Uterus (tissue), 4 donors: ENCODE results near the gene DHX35. TPM values are rescaled to one million over a fixed set of nuclear protein-coding genes. Genes with fewer than 3 reads are reported as not detected.

ENCODE experiments used
- DNase-seq, 2 donors: peaks; one replicate each; pipeline ENCODE4 v3.0.0-alpha.2; 2019 to 2020
- H3K27ac ChIP-seq, 2 donors: fragments of 200-600 bp; sonication (generic); 1 replicate in 1 of 2; 2 replicates in 1 of 2; pipeline ENCODE4 v1.5.1; 2016 to 2018
- H3K27me3 ChIP-seq, 2 donors: fragments of 200-600 bp; sonication (generic); one replicate each; pipeline ENCODE4 v1.5.1; 2018 to 2019; ENCODE audit warnings: control low read depth in 1 of 2
- H3K36me3 ChIP-seq, 2 donors: fragments of 200-600 bp; sonication (generic); one replicate each; pipeline ENCODE4 v1.5.1; 2019; ENCODE audit warnings: control low read depth in 1 of 2
- H3K4me1 ChIP-seq, 2 donors: fragments of 200-600 bp; sonication (generic); one replicate each; pipeline ENCODE4 v1.5.1; 2018 to 2019; ENCODE audit warnings: control low read depth in 1 of 2
- H3K4me3 ChIP-seq, 2 donors: fragments of 200-600 bp; sonication (generic); 1 replicate in 1 of 2; 2 replicates in 1 of 2; pipeline ENCODE4 v1.5.1; 2018 to 2019; ENCODE audit warnings: mild to moderate bottlenecking in 1 of 2
- H3K9me3 ChIP-seq, 2 donors: fragments of 200-600 bp; sonication (generic); one replicate each; pipeline ENCODE4 v1.5.1; 2019; ENCODE audit warnings: control low read depth in 1 of 2
- POLR2A ChIP-seq, 2 donors: fragments of 450-650 bp; IDR thresholded peaks; one replicate each; pipeline ENCODE4 v1.6.1; 2016; ENCODE audit warnings: antibody characterized with exemption in 2 of 2, mild to moderate bottlenecking in 1 of 2, moderate library complexity in 1 of 2
- intact Hi-C: fragments of 100-400 bp; cut with DNase I; formaldehyde crosslinking; loops from one replicate; pipeline ENCODE4 v1.15.1; 2023; ENCODE audit warnings: low total_unique reads
- total RNA-seq, 4 donors: library from RNA; depleted of rRNA in 3 of 4; stranded (reverse); fragments of >200 nt in 3 of 4; gene quantifications; one replicate each; pipeline versions ENCODE4 v1.1.0 to v1.2.4, GENCODE V29; 2014 to 2023
- TF ChIP-seq, protein P1 (sequence below), 4 experiments: fragments of 200-600 bp in 2 of 4; fragments of 450-650 bp in 2 of 4; sonication (generic) in 2 of 4; IDR thresholded peaks; one replicate each; pipeline ENCODE4 v1.5.1; 2016 to 2019; ENCODE audit warnings: antibody characterized with exemption in 4 of 4, mild to moderate bottlenecking in 2 of 4, moderate library complexity in 1 of 4
- donor health status: DM: yes; HTN: yes; CAD: no.

The DHX35 gene
- total RNA-seq, 4 donors from 2014 or later: 17.7 to 23.5 (median 21.6) TPM

DNA sequence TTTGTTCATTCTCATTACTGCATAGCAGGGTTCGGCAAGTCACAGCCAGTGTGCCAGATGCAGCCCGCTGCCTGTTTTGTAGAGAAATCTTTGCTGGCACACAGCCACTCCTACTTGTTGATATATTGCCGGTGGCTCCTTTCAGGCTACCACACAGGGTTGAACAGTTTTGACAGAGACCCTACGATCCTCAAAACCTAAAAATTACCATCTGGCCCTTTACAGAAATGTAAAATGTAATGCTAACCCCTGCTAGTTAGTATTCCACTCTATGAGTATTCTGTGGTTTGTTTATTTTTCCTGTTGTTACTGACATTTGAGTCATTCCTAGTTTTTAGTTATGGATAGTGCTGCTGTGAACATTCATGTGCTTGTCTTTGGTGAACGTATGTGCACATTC is 11.5 kb downstream of the DHX35 start:
- TF ChIP-seq, protein P1, sequence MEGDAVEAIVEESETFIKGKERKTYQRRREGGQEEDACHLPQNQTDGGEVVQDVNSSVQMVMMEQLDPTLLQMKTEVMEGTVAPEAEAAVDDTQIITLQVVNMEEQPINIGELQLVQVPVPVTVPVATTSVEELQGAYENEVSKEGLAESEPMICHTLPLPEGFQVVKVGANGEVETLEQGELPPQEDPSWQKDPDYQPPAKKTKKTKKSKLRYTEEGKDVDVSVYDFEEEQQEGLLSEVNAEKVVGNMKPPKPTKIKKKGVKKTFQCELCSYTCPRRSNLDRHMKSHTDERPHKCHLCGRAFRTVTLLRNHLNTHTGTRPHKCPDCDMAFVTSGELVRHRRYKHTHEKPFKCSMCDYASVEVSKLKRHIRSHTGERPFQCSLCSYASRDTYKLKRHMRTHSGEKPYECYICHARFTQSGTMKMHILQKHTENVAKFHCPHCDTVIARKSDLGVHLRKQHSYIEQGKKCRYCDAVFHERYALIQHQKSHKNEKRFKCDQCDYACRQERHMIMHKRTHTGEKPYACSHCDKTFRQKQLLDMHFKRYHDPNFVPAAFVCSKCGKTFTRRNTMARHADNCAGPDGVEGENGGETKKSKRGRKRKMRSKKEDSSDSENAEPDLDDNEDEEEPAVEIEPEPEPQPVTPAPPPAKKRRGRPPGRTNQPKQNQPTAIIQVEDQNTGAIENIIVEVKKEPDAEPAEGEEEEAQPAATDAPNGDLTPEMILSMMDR (IDR thresholded peaks at IDR 0.05): no peak
- no peak for TF ChIP-seq POLR2A (IDR thresholded peaks at IDR 0.05)
- intact Hi-C loops: no loop called here
- Histone ChIP-seq H3K27ac (no peak overlapping the region), H3K27me3 (no peaks in the 10 kb centered on the region), H3K36me3 (no peaks in the 10 kb centered on the region), H3K4me1 (no peaks in the 10 kb centered on the region), H3K4me3 (no peak overlapping the region), H3K9me3 (no peaks in the 10 kb centered on the region)
- peak in 1 of 2 donors; percentile 31 for DNase-seq

DNA sequence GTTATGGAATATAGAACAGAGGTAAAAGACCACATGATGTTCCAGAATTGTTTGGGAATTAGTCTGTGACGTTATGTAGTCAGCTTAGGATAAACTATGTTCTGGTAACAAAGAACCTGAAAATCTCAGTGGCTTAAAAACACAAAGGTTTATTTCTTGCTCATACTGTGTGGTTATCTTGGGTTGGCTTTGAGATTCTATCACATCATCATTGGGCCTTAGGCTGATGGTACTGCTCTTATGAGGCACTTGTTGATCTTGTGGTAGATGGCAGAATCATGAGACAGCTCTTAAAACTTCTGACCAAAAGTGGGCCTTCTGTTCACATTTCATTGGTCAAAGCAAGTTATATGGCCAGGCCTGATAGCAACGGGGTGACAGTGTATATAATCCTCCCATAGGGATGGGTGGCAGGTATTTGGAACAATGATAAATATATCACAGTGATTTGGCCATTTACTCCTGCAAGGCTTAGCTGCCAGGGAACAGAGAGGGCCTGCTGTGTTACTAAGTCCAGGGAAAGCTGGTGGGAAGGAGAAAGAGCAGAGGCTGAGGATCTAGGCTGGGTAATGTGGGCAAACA is 13.5 kb downstream of the DHX35 start:
- Histone ChIP-seq H3K36me3 (no peaks in the 10 kb centered on the region), H3K27ac (no peak overlapping the region), H3K4me1 (no peaks in the 10 kb centered on the region), H3K27me3 (no peaks in the 10 kb centered on the region), H3K9me3 (no peaks in the 10 kb centered on the region), H3K4me3 (no peak overlapping the region)
- intact Hi-C loops: no loop called here
- no peak for DNase-seq
- TF ChIP-seq POLR2A (IDR thresholded peaks at IDR 0.05): no peak
- TF ChIP-seq, protein P1 (IDR thresholded peaks at IDR 0.05): no peak

DNA sequence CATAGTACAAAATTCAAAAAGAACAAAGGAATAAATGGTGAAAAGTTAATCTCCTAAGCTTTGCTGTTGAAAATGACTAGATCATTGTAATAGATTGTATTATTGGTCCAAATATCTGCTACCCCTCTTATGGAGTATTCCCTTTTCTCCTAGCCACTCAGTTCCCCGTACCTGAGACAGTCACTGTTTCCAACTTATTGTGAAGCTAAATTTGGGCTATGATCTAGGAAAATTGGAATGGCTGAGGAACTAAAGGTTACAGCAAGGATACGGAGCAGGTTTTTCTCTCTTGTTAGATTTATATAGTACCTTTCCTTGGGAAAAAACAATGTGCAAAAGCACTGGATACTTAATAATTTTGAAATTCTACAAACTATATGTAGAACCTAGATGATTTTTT is 17.3 kb downstream of the DHX35 start:
- TF ChIP-seq, protein P1 (IDR thresholded peaks at IDR 0.05): no peak
- no peak for TF ChIP-seq POLR2A (IDR thresholded peaks at IDR 0.05)
- Histone ChIP-seq H3K27ac (no peak overlapping the region), H3K4me1 (no peaks in the 10 kb centered on the region), H3K27me3 (no peaks in the 10 kb centered on the region), H3K36me3 (no peaks in the 10 kb centered on the region), H3K9me3 (no peaks in the 10 kb centered on the region), H3K4me3 (no peak overlapping the region)
- intact Hi-C loops: no loop called here
- no peak for DNase-seq

DNA sequence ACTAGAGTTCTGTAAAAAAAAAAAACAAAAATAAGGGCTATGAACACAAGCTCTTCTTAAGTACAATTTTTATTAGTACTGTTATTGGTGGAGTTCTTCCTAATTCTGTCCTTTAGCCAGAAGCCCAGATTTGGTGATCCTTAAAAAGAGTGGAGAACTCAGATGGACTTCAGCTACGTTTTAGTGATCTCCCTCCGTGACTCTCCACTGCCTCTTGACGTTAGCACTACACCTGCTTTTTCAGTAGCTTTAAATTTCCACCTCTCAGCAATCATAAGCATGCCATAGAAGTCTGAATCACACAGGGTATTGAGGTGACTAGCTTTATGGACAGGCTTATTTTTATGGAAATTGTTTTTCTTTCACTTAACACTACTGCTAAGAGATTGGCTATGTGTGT is 17.7 kb downstream of the DHX35 start:
- TF ChIP-seq, protein P1 (IDR thresholded peaks at IDR 0.05): no peak
- no peak for TF ChIP-seq POLR2A (IDR thresholded peaks at IDR 0.05)
- no peaks in the 10 kb centered on the region for H3K9me3 ChIP-seq
- intact Hi-C loops: no loop called here
- no peak overlapping the region for H3K4me3 ChIP-seq
- no peak for DNase-seq
- H3K27me3 ChIP-seq: no peaks in the 10 kb centered on the region
- no peaks in the 10 kb centered on the region for H3K36me3 ChIP-seq
- H3K27ac ChIP-seq: no peak overlapping the region
- peaks cover 0 to 3% of the 10 kb centered on the region in 2 donors for H3K4me1 ChIP-seq

DNA sequence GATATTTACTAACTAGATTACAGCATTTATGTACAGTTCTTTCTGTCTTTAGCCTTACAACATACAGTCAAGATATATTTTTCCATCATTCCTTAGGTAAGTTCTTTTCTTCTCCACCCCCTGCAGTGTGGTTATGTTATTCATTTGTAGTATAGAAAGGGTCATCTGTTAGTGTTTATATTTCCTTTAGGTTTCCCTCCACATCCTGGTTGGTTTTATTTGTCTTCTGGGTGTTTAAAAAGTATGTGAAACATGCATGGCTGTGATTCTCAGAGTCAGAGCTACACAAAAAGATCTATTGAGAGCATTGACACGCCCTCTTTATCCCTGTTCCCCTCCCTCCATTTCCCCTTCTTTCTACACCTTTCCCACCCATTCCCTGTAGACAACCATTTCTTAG is 20.1 kb downstream of the DHX35 start:
- Histone ChIP-seq H3K9me3 (no peaks in the 10 kb centered on the region), H3K4me1 (peaks cover 4 to 14% of the 10 kb centered on the region in 2 donors), H3K36me3 (no peaks in the 10 kb centered on the region), H3K4me3 (no peak overlapping the region), H3K27me3 (no peaks in the 10 kb centered on the region), H3K27ac (no peak overlapping the region)
- no peak for TF ChIP-seq POLR2A (IDR thresholded peaks at IDR 0.05)
- TF ChIP-seq, protein P1 (IDR thresholded peaks at IDR 0.05): no peak
- no peak for DNase-seq
- intact Hi-C loops: no loop called here
